ENCODE results near the gene KIF4A.

KIF4A gene

DNA sequence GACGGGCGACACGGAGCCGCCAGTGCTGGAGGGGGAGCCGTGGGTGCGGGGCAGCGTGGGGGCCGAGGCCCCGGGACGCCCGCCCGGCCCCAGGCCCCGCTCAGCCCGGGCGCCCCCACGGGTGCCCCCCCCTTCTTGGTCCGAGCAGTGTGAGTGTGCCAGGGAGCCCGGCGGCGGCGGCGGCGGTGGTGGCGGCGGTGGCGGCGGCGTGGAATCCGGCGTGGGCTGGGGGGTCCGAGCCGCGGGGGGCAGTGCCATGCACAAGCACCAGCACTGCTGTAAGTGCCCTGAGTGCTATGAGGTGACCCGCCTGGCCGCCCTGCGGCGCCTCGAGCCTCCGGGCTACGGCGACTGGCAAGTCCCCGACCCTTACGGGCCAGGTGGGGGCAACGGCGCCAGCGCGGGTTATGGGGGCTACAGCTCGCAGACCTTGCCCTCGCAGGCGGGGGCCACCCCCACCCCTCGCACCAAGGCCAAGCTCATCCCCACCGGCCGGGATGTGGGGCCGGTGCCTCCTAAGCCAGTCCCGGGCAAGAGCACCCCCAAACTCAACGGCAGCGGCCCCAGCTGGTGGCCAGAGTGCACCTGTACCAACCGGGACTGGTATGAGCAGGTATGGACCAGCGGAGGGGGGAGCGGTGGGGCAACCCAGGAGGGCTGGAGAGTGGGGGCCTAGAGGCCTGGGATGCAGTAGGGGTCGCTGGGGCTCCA is 155.2 kb downstream of the KIF4A start:
- DNase-seq: no peak

DNA sequence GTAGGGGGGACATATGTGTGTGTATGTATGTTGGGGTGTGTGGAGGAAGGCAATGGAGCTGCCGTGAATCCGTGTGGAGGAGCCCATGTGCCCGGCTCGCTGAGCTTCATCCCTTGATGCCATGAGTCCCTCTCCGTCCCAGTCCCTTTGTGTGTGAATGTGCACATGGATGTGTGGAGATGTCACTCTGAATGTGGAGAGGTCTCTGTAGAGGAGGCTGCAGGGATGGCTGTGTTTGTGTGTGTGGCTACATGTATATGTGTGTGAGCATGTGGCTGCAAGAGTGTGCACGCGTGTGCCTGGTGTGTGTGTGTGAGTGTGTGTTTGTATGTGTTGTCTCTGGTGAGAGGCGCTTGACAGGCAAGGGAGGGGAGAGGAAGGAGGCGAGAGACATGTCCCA is 156.0 kb downstream of the KIF4A start:
- no peak for DNase-seq

DNA sequence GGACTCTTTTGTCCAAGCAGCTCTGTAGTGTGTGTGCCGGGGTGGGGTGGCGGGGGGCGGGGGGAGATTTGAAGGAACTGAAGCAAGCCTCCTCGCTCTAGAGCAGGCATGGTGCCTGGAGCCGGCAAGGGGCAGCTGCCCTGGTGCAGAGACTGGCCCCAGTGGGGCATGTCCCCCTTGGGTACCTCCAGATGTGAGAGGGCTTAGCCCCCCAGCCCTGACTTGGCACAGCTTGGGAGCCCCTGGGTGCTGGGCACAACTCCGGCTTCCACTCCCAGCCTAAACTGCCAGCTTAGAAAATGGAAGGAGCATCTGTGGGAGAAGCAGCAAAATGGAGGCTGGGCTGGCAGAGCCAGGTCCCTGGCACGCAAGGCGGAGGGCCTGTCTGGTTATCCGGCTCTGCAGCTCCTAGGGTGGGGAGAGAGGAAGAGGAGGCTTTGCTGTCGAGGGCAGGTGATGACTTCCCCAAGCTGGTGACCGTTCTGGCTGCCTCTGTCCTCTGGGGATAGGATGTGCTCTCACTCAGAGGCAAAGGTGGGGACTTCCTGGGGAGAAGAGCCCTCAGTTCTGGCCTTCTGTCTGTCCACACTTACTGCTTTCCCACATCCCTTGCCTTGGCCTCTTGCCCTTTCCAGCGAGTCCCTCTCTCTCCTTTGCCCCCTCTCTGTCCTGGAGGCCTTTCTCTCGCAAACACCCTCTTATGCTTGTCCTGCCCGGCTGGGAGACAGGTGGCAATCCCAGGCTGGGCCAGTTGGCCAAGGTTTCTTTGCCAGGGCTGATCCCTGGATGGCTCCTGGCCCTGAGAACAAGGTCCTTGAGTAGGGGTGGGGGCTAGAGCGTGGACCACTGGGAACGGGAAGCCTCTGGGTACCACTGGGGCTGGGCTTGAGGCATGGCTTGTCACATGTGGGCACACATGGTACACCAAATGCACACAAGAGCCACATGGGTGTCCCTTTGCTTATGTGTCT is 156.8 kb downstream of the KIF4A start:
- DNase-seq: no peak

DNA sequence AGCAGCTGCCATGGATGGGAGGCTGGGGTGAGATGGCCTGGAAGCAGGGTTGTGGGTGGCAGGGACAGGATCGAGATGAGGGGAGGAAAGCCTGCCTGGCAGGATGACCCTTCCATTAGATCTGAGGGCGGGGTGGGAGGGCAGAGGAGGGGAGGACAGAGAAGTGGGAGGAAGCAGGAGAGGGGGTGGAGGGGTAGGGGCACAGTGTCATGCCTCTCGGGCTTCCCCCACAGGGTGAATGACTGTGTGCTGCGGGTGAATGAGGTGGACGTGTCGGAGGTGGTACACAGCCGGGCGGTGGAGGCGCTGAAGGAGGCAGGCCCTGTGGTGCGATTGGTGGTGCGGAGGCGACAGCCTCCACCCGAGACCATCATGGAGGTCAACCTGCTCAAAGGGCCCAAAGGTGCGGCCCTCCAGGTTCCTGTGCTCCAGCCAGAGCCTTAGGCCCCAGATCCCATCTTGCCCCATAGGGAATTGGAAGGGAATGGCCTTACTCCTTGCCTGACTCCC is 159.6 kb downstream of the KIF4A start:
- no peak for DNase-seq

DNA sequence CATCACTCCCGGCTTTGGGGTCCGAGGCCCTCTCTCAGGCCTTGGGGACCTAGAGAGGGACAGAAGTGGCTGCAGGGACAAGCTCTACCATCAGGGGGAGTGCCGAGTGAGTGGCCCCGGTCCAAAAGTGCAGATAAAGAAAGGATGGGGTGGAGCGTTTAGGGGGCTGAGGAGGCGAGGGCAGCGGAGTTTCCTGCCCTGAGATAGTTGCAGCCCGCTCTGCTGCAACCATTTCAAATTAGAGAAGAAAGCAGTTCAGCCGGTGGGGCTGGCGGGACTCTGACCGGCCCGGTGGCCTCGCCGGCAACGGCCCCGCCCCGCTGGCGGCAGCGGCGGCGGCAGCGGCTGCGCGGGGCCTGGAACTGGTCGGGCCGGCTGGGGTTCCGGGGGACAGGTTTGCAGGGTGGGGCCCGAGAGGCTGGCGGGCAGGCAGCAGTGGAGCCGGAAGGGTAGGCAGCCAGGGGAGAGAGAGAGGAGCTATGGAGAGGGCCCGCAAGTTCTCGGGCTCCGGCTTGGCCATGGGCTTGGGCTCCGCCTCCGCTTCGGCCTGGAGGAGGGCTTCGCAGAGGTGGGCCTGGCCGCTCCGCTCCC is 162.3 kb downstream of the KIF4A start:
- DNase-seq: peak; percentile 55

DNA sequence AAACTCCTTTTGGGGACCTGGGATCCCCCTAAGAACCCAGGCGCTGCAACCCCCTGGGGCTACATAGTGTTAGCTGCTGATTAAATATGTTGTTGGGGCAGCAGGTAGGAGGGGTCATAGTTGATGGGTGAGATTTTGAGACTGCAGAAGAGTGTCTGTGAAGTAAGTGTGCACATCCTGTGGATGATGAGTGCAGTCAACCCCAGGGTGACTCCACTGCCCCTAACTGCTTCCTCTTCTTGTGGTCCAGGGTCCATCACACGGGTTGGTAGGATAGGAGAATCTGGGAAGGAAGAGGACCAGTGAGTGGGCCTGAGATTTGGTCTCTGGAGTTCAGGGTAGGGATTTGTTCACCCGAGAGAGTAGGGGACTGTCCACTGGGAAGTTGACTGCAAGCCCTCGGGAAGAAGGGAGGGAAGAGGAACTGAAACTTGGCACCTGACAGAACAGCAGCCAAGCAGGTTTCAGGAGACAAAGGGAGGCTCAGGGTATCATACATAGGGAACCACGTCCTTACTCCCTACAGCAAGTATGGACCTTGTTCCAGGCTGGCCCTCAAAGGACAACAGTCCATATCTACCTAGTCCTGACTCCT is 163.2 kb downstream of the KIF4A start:
- no peak for DNase-seq

DNA sequence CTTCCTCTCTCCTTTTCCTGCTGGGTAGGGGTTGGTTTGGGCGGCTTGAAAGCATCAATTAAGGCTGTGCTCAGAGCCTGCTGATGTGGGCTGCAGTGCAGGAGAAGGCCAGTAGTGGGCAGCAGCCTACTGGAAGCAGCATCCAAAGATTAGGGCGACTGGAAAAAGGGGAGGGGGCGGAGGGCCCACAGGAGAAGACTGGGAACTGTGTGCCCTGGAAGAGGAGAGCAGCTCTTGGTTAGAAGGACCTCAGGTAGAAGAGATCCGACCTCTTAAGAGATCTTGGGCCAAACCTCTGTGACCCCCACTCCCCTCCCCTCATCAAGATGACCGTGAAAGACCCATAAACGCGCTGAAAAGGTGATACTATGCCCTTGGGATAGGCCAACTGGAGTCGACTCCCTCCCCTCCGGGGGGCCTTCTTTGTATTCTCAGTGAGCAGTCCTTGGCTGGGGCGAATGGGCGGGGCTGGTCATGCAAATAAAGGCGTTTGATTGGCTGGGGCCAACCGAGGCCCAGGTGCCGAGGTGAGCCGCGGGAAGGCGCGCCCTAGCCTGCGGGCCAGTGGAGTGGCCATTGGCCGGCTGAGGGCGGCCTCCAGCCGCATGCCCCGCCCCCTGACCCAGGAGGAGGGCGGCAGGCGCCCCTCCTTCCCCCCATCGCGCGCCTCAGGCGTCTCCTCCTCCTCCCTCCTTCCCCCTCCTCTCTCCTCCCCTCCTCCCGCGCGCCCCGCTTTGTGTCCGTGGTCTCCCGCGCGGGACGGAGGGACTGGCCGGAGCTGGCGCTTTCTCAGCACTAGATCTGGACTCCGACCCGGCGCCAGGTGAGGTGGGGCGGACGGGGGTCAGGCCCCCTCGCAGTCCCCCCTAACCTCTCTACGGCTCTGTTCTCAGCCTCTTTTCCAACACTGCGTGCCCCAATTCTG is 164.8 kb downstream of the KIF4A start:
- peak; percentile 61 for DNase-seq

DNA sequence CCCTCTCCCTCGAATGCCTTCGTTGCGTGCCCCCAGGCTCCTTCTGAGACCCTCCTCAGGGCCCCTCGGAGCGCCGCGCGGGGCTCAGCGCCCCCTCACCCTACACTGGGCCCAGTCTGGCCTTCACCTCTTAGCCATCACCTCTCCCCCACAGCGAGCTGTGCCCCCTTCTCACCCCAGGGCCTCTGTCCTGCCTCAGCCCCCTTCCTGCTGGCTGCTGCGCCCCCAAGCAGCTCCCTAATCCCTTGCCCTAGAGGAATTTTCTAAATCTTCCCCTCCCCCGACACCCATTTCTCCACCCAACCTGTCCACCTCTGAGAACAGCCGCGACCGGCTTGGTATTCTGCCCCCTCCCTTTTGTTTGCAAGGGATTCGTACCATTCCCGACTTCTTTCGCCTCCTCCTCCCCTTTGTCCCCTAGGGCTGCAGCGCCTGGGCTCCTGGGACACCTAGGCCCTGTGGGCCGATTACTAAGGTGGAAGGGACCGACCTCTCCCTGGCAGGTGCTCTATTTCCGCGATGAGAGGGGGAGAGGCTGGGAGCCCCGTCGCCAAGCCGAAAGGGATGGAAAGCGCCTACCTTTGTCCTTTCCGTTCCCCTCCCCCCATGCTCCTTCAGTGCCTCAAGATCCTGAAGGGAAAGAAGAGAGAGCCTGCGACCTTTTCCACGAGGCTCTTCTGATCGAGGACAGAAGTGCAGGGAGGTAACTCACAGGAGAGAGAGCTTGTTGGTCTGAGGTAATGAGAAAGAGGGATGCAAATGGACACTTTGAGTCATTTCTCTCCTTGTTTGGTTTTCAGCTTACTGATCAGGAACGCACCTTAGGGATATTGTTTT is 165.7 kb downstream of the KIF4A start:
- no peak for DNase-seq

DNA sequence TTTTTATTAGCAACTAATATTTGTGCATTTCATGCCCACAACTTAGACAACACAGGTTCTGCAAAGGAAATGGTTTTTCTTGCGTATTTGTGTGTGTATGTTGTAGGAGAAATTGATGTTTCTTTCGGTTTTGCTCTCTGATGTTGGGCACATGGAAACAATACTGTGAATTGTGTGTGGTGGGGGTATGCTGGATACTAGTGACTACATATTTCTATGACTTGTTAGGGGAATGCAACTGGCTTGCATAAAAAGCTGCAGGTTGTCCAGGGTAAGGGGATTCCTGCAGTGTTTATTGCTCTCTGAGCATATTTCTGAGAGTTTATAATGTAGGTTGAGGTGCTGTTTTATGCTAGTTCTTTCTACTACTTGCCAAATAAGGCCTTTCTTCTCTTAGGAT is 166.4 kb downstream of the KIF4A start:
- DNase-seq: no peak

DNA sequence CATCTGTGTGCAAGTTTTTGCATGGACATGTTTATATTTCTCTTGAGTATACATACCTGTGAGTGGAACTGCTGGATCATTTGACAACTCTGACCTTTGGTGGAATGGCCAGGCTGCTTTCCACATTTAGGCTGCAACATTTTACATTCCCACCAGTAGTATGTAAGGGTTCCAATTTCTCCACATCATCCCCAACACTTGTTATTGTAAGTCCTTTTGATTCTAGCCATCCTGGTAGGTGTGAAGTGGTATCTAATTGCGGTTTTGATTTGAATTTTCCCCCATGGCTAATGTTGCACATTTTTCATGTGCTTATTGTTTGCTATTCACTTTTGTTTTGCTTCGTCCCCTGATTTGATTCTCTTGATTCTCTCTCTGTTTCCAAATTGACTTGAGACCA is 171.1 kb downstream of the KIF4A start:
- DNase-seq: no peak

DNA sequence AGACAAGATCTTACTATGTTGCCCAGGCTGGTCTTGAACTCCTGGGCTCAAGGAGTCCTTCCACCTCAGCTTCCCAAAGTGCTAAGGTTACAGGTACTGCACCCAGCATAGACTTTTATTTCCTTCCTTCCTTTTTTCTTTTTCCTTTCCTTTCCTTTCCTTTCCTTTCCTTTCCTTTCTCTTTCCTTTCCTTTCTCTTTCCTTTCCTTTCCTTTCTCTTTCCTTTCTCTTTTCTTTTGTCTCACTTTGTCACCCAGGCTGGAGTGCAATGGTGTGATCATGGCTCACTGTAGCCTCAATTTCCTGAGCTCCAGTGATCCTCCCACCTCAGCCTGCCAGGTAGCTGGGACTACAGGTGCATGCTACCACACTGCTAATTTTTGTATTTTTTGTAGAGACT is 174.1 kb downstream of the KIF4A start:
- no peak for DNase-seq

DNA sequence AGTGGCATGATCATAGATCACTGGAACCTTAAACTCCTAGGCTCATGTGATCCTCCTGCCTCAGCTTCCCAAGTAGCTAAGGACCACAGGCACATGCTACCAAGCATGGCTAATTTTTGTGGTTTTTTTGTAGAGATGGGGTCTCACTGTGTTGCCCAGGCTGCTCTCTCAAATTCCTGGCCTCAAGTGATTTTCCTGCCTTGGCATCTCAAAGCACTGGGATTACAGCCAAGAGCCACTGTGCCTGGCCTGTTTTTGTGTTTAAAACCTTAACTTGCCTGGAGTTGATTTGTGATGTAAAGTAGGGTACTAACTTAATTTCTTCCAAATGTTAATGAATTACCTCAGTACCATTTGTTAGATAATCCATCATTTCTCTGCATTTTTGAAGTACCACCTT is 177.1 kb downstream of the KIF4A start:
- DNase-seq: no peak

DNA sequence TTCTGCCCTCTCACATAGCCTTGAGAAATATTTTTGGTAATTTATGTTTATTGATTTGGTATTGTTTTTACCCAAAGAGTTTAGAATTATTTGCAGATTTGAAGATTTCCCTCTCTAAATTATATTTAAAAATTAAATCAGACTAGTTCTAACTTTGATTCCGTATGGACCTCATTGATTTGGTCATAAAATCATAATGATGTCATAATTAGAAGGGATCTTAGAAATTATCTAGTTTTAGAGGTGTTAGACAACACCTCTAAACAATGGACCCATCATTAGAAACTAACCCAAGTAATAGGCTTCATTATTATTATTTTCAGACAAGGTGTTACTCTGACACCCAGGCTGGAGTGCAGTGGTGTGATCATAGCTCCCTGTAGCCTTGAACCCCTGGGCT is 178.8 kb downstream of the KIF4A start:
- DNase-seq: no peak

Measured in activated CD8-positive, alpha-beta memory T cell treated with anti-CD3 and anti-CD28 coated beads, Interleukin-2, amount 50 U/mL, for 4 hours (primary cell).